Peyer's patch (tissue), 4 donors: ENCODE results near the gene CPB2. TPM values are rescaled to one million over a fixed set of nuclear protein-coding genes. Genes with fewer than 3 reads are reported as not detected.

ENCODE experiments used
- DNase-seq, 3 donors: peaks; one replicate each; pipeline ENCODE4 v3.0.0-alpha.2; 2017 to 2019
- H3K27ac ChIP-seq, 4 donors: fragments of 200-600 bp; sonication (generic); one replicate each; pipeline ENCODE4 v1.5.1; 2016 to 2019
- H3K27me3 ChIP-seq, 2 donors: fragments of 200-600 bp; sonication (generic); one replicate each; pipeline ENCODE4 v1.5.1; 2019
- H3K36me3 ChIP-seq, 3 donors: fragments of 200-600 bp; sonication (generic); one replicate each; pipeline ENCODE4 v1.5.1; 2016 to 2019
- H3K4me1 ChIP-seq, 4 donors: fragments of 200-600 bp; sonication (generic); one replicate each; pipeline ENCODE4 v1.5.1; 2016 to 2019
- H3K4me3 ChIP-seq, 4 donors: fragments of 200-600 bp; sonication (generic); 1 replicate in 3 of 4; 2 replicates in 1 of 4; pipeline ENCODE4 v1.5.1; 2016 to 2019; ENCODE audit warnings: mild to moderate bottlenecking in 1 of 4
- H3K9me3 ChIP-seq, 4 donors: fragments of 200-600 bp; sonication (generic); one replicate each; pipeline ENCODE4 v1.5.1; 2016 to 2019; ENCODE audit warnings: mild to moderate bottlenecking in 1 of 4
- POLR2A ChIP-seq, 2 donors: fragments of 450-650 bp; IDR thresholded peaks; one replicate each; pipeline ENCODE4 v1.5.1; 2017; ENCODE audit warnings: antibody characterized with exemption in 2 of 2, mild to moderate bottlenecking in 2 of 2, moderate library complexity in 2 of 2
- total RNA-seq, 4 donors: library from RNA; depleted of rRNA; stranded (reverse); fragments of >200 nt; gene quantifications; one replicate each; pipeline ENCODE4 v1.1.0, GENCODE V29; 2016
- TF ChIP-seq, protein P1 (sequence below), 6 experiments: fragments of 450-650 bp in 4 of 6; fragments of 200-600 bp in 2 of 6; sonication (generic) in 1 of 6; IDR thresholded peaks; one replicate each; pipeline ENCODE4 v1.5.1; 2017 to 2019; ENCODE audit warnings: antibody characterized with exemption in 6 of 6, mild to moderate bottlenecking in 3 of 6, moderate library complexity in 1 of 6

The CPB2 gene
- total RNA-seq, 4 donors from 2014 or later = not detected

GRCh38 chr13:46085737-46086136 is 19.1 kb downstream of the CPB2 start:
- Histone ChIP-seq H3K36me3 (no peaks in the 10 kb centered on the region), H3K27me3 (no peaks in the 10 kb centered on the region), H3K9me3 (no peaks in the 10 kb centered on the region), H3K4me1 (no peaks in the 10 kb centered on the region), H3K4me3 (no peak overlapping the region), H3K27ac (no peak overlapping the region)
- TF ChIP-seq, protein P1, sequence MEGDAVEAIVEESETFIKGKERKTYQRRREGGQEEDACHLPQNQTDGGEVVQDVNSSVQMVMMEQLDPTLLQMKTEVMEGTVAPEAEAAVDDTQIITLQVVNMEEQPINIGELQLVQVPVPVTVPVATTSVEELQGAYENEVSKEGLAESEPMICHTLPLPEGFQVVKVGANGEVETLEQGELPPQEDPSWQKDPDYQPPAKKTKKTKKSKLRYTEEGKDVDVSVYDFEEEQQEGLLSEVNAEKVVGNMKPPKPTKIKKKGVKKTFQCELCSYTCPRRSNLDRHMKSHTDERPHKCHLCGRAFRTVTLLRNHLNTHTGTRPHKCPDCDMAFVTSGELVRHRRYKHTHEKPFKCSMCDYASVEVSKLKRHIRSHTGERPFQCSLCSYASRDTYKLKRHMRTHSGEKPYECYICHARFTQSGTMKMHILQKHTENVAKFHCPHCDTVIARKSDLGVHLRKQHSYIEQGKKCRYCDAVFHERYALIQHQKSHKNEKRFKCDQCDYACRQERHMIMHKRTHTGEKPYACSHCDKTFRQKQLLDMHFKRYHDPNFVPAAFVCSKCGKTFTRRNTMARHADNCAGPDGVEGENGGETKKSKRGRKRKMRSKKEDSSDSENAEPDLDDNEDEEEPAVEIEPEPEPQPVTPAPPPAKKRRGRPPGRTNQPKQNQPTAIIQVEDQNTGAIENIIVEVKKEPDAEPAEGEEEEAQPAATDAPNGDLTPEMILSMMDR (IDR thresholded peaks at IDR 0.05) = no peak
- TF ChIP-seq POLR2A (IDR thresholded peaks at IDR 0.05) = no peak
- DNase-seq = no peak

DNA sequence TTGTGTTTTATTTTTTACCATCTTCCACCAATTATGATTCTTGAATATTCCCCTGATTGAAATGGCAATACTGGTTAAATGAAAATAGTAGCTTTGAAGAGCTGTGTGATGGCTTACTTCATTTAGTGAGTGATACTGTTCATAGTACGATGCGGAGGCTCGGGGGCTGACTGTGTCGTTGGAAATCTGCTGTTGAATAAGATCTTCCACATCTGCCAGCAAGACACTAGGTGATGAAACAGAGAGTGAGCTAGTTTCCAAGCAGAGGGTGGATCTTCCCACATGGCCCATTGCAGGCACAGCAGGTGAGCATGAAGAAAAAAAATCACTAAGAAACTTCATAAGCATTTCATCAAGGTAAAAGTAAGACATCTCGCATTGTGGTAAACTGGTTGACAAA is 22.5 kb downstream of the CPB2 start:
- no peaks in the 10 kb centered on the region for H3K27me3 ChIP-seq
- H3K4me1 ChIP-seq = no peaks in the 10 kb centered on the region
- H3K36me3 ChIP-seq = no peaks in the 10 kb centered on the region
- DNase-seq = no peak
- no peaks in the 10 kb centered on the region for H3K9me3 ChIP-seq
- H3K4me3 ChIP-seq = no peak overlapping the region
- TF ChIP-seq, protein P1 (IDR thresholded peaks at IDR 0.05) = no peak
- no peak for TF ChIP-seq POLR2A (IDR thresholded peaks at IDR 0.05)
- H3K27ac ChIP-seq = no peak overlapping the region

DNA sequence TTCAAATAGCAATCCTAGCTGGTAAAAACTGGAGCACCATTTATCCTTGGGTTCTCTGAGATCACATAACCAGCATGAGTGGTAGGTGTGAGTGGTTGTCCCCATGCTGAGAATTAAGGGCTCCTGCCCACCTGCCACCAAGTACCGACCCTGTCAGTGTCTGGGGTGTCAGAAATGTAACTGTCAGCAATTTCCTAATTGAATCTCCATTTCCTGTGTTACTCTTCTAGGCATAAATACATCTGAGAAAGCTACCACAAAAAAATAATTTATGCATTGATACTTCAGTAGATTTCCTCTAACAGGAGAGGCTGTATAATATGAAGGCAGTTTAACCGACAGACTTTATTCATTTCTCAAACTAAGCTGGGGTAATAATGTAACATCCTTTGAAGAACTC is 25.1 kb downstream of the CPB2 start:
- no peak for DNase-seq
- H3K27ac ChIP-seq = no peak overlapping the region

GRCh38 chr13:46077265-46077664 is 27.6 kb downstream of the CPB2 start:
- Histone ChIP-seq H3K4me1 (no peaks in the 10 kb centered on the region), H3K9me3 (no peaks in the 10 kb centered on the region), H3K4me3 (no peak overlapping the region), H3K27ac (no peak overlapping the region), H3K36me3 (no peaks in the 10 kb centered on the region), H3K27me3 (no peaks in the 10 kb centered on the region)
- TF ChIP-seq, protein P1 (IDR thresholded peaks at IDR 0.05) = no peak
- no peak for TF ChIP-seq POLR2A (IDR thresholded peaks at IDR 0.05)
- DNase-seq = no peak

More for the DNA sequence above, 25.1 kb downstream of the CPB2 start:
- H3K27me3 ChIP-seq = no peaks in the 10 kb centered on the region
- TF ChIP-seq, protein P1 (IDR thresholded peaks at IDR 0.05) = no peak
- H3K36me3 ChIP-seq = no peaks in the 10 kb centered on the region
- H3K9me3 ChIP-seq = no peaks in the 10 kb centered on the region
- no peak overlapping the region for H3K4me3 ChIP-seq
- no peaks in the 10 kb centered on the region for H3K4me1 ChIP-seq

DNA sequence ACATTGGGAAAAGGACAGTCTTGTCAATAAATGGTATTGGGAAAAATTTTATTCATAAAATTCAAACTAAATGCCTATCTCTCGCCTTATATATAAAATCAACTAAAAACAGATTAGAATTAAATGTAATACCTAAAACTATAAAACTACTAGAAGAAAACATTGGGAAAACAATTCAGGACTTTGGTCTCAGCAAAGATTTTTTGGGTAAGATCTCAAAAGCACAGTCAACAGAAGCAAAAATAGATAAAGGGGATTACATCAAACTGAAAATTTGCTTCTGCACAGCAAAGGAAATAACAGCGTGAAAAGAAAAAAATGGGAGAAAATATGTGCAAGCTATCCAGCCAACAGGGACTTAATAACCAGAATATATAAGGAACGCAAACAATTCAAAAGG is 28.0 kb downstream of the CPB2 start:
- DNase-seq = no peak
- Histone ChIP-seq H3K4me3 (no peak overlapping the region), H3K9me3 (no peaks in the 10 kb centered on the region), H3K27me3 (no peaks in the 10 kb centered on the region), H3K36me3 (no peaks in the 10 kb centered on the region), H3K27ac (no peak overlapping the region), H3K4me1 (no peaks in the 10 kb centered on the region)
- TF ChIP-seq POLR2A (IDR thresholded peaks at IDR 0.05) = no peak
- TF ChIP-seq, protein P1 (IDR thresholded peaks at IDR 0.05) = no peak

DNA sequence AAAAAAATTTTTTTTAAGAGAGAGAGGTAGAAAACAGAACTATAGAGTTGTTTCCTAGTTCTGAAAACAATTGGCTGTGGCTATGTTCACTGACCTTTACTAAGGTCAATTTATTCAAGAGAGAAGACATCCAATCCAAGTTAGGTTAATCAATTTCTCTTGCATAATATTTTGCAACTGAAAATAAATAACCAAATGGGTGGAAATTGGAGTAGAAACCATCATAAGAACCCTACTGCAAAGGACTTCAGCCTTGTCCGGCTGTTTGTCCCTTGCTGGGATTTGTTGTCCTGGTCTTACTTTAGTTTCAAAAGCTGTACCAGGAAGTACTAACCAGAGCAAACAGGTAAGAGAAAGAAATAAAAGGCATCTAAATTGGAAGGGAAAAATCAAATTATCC is 29.0 kb downstream of the CPB2 start:
- Histone ChIP-seq H3K4me3 (no peak overlapping the region), H3K4me1 (no peaks in the 10 kb centered on the region), H3K27ac (no peak overlapping the region), H3K36me3 (no peaks in the 10 kb centered on the region), H3K27me3 (no peaks in the 10 kb centered on the region), H3K9me3 (no peaks in the 10 kb centered on the region)
- no peak for TF ChIP-seq POLR2A (IDR thresholded peaks at IDR 0.05)
- TF ChIP-seq, protein P1 (IDR thresholded peaks at IDR 0.05) = no peak
- DNase-seq = no peak
